HEK293 (cell line): Measurements from ENCODE around the gene TMEM192.

ENCODE experiments used
- GLIS2 ChIP-seq: fragments of 450-650 bp; formaldehyde crosslinking; IDR thresholded peaks from 2 replicates; pipeline ENCODE4 v1.5.1; 2016; ENCODE audit warnings: missing biosample characterization, missing genetic modification characterization
- ZFHX2 ChIP-seq: fragments of 450-650 bp; formaldehyde crosslinking; conservative IDR thresholded peaks from 2 replicates; pipeline ENCODE4 v1.5.1; 2016; ENCODE audit warnings: missing biosample characterization, missing genetic modification characterization
- ZFP3 ChIP-seq: fragments of 450-650 bp; formaldehyde crosslinking; IDR thresholded peaks from 2 replicates; pipeline ENCODE4 v1.5.1; 2016; ENCODE audit warnings: low read depth, missing biosample characterization, missing genetic modification characterization
- ZNF423 ChIP-seq: fragments of 450-650 bp; formaldehyde crosslinking; IDR thresholded peaks from 2 replicates; pipeline ENCODE4 v1.5.1; 2016; ENCODE audit warnings: missing biosample characterization, missing genetic modification characterization
- ZNF433 ChIP-seq: fragments of 450-650 bp; formaldehyde crosslinking; IDR thresholded peaks from 2 replicates; pipeline ENCODE4 v1.5.1; 2016; ENCODE audit warnings: missing biosample characterization, missing genetic modification characterization, low read depth
- ZNF473 ChIP-seq: fragments of 450-650 bp; formaldehyde crosslinking; IDR thresholded peaks from 2 replicates; pipeline ENCODE4 v1.5.1; 2017; ENCODE audit warnings: missing biosample characterization, missing genetic modification characterization
- ZNF561 ChIP-seq: fragments of 450-650 bp; IDR thresholded peaks from 2 replicates; pipeline ENCODE4 v1.5.1; 2018; ENCODE audit warnings: missing biosample characterization, missing genetic modification characterization, borderline replicate concordance
- ZNF830 ChIP-seq: fragments of 450-650 bp; IDR thresholded peaks from 2 replicates; pipeline ENCODE4 v1.5.0; 2018; ENCODE audit warnings: missing biosample characterization, missing genetic modification characterization, low read depth, mild to moderate bottlenecking, moderate library complexity
- TF ChIP-seq, protein P1 (sequence below): fragments of 450-650 bp; formaldehyde crosslinking; IDR thresholded peaks from 2 replicates; pipeline ENCODE4 v1.5.1; 2016; ENCODE audit warnings: missing biosample characterization, missing genetic modification characterization
- TF ChIP-seq, protein P2 (sequence below): fragments of 450-650 bp; formaldehyde crosslinking; IDR thresholded peaks from 2 replicates; pipeline ENCODE4 v1.5.1; 2017; ENCODE audit warnings: missing biosample characterization, missing genetic modification characterization
- TF ChIP-seq, protein P3 (sequence below): fragments of 450-650 bp; formaldehyde crosslinking; IDR thresholded peaks from 2 replicates; pipeline ENCODE4 v1.5.1; 2016; ENCODE audit warnings: missing biosample characterization, missing genetic modification characterization, low read depth
- TF ChIP-seq, protein P4 (sequence below): sonication (generic); formaldehyde crosslinking; IDR thresholded peaks from 2 replicates; pipeline ENCODE4 v1.8.1; 2022; ENCODE audit warnings: mild to moderate bottlenecking, moderate library complexity, missing genetic modification reagents

DNA sequence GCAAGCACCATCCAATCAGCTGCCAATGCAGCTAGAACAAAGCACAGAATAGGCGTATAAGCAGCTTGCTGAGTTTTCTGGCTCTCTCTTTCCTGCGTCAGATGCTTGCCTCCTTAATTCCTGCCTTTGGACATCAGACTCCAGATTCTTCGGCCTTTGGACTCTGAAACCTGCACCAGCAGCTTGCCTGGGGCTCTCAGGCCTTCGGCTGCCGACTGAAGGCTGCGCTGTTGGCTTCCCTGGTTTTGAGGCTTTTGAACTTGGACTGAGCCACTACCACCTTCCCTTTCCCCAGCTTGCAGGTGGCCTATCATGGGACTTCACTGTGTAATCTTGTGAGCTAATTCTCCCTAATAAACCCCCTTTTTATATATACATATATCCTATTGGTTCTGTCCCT, 6.1 kb downstream of the TMEM192 start:
- TF ChIP-seq, protein P1, sequence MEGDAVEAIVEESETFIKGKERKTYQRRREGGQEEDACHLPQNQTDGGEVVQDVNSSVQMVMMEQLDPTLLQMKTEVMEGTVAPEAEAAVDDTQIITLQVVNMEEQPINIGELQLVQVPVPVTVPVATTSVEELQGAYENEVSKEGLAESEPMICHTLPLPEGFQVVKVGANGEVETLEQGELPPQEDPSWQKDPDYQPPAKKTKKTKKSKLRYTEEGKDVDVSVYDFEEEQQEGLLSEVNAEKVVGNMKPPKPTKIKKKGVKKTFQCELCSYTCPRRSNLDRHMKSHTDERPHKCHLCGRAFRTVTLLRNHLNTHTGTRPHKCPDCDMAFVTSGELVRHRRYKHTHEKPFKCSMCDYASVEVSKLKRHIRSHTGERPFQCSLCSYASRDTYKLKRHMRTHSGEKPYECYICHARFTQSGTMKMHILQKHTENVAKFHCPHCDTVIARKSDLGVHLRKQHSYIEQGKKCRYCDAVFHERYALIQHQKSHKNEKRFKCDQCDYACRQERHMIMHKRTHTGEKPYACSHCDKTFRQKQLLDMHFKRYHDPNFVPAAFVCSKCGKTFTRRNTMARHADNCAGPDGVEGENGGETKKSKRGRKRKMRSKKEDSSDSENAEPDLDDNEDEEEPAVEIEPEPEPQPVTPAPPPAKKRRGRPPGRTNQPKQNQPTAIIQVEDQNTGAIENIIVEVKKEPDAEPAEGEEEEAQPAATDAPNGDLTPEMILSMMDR, result no peak
- no peak for TF ChIP-seq ZNF561 (tag by site-specific recombination)
- TF ChIP-seq, protein P2, sequence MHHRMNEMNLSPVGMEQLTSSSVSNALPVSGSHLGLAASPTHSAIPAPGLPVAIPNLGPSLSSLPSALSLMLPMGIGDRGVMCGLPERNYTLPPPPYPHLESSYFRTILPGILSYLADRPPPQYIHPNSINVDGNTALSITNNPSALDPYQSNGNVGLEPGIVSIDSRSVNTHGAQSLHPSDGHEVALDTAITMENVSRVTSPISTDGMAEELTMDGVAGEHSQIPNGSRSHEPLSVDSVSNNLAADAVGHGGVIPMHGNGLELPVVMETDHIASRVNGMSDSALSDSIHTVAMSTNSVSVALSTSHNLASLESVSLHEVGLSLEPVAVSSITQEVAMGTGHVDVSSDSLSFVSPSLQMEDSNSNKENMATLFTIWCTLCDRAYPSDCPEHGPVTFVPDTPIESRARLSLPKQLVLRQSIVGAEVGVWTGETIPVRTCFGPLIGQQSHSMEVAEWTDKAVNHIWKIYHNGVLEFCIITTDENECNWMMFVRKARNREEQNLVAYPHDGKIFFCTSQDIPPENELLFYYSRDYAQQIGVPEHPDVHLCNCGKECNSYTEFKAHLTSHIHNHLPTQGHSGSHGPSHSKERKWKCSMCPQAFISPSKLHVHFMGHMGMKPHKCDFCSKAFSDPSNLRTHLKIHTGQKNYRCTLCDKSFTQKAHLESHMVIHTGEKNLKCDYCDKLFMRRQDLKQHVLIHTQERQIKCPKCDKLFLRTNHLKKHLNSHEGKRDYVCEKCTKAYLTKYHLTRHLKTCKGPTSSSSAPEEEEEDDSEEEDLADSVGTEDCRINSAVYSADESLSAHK, result no peak
- TF ChIP-seq, protein P3, sequence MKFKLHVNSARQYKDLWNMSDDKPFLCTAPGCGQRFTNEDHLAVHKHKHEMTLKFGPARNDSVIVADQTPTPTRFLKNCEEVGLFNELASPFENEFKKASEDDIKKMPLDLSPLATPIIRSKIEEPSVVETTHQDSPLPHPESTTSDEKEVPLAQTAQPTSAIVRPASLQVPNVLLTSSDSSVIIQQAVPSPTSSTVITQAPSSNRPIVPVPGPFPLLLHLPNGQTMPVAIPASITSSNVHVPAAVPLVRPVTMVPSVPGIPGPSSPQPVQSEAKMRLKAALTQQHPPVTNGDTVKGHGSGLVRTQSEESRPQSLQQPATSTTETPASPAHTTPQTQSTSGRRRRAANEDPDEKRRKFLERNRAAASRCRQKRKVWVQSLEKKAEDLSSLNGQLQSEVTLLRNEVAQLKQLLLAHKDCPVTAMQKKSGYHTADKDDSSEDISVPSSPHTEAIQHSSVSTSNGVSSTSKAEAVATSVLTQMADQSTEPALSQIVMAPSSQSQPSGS (tag by site-specific recombination), result no peak
- TF ChIP-seq ZFP3 (tag by site-specific recombination), result no peak
- no peak for TF ChIP-seq ZNF473 (tag by site-specific recombination)
- no peak for TF ChIP-seq ZFHX2
- TF ChIP-seq ZNF830, result no peak
- TF ChIP-seq, protein P4, sequence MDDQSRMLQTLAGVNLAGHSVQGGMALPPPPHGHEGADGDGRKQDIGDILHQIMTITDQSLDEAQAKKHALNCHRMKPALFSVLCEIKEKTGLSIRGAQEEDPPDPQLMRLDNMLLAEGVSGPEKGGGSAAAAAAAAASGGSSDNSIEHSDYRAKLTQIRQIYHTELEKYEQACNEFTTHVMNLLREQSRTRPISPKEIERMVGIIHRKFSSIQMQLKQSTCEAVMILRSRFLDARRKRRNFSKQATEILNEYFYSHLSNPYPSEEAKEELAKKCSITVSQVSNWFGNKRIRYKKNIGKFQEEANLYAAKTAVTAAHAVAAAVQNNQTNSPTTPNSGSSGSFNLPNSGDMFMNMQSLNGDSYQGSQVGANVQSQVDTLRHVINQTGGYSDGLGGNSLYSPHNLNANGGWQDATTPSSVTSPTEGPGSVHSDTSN (CRISPR knock-in tag), result no peak
- TF ChIP-seq ZNF433 (tag by site-specific recombination), result no peak
- no peak for TF ChIP-seq ZNF423 (tag by site-specific recombination)
- TF ChIP-seq GLIS2 (tag by site-specific recombination), result no peak
